Liver (tissue), 9 donors: ENCODE measurements around the gene NDRG2. TPM values are rescaled to one million over a fixed set of nuclear protein-coding genes. Genes with fewer than 3 reads are reported as not detected.

Experiments
- DNase-seq: peaks from one replicate; pipeline ENCODE4 v3.0.0-alpha.2; 2017; ENCODE audit warnings: low spot score
- H3K27ac ChIP-seq, 2 donors: one replicate each; pipeline ENCODE4 v1.7.0; 2013; ENCODE audit warnings: inconsistent platforms in 2 of 2, low read length in 2 of 2, control low read depth in 1 of 2, low read depth in 1 of 2, mild to moderate bottlenecking in 1 of 2
- H3K27me3 ChIP-seq, 4 donors: one replicate each; pipeline versions ENCODE4 v1.6.1 to v1.7.0; 2013; ENCODE audit warnings: low read length in 3 of 4, inconsistent platforms in 1 of 4, mild to moderate bottlenecking in 1 of 4, moderate library complexity in 1 of 4; ENCODE audit not compliant: control insufficient read depth in 4 of 4, insufficient read depth in 4 of 4
- H3K36me3 ChIP-seq, 4 donors: one replicate each; pipeline versions ENCODE4 v1.6.1 to v1.7.0; 2013; ENCODE audit warnings: low read length in 3 of 4, mild to moderate bottlenecking in 3 of 4, low read depth in 1 of 4, moderate library complexity in 1 of 4; ENCODE audit not compliant: control insufficient read depth in 4 of 4, insufficient read depth in 3 of 4
- H3K4me1 ChIP-seq, 4 donors: one replicate each; pipeline versions ENCODE4 v1.6.1 to v1.7.0; 2013; ENCODE audit warnings: low read length in 3 of 4, mild to moderate bottlenecking in 3 of 4, moderate library complexity in 1 of 4; ENCODE audit not compliant: control insufficient read depth in 4 of 4, insufficient read depth in 4 of 4
- H3K4me3 ChIP-seq, 3 donors: one replicate each; pipeline versions ENCODE4 v1.6.1 to v1.7.0; 2013; ENCODE audit warnings: low read length in 3 of 3, control low read depth in 1 of 3, low read depth in 1 of 3, mild to moderate bottlenecking in 1 of 3
- H3K9ac ChIP-seq, 2 donors: one replicate each; pipeline ENCODE4 v1.7.0; 2013; ENCODE audit warnings: low read length in 2 of 2, mild to moderate bottlenecking in 2 of 2, moderate library complexity in 2 of 2, control low read depth in 1 of 2, low read depth in 1 of 2
- H3K9me3 ChIP-seq, 4 donors: one replicate each; pipeline versions ENCODE4 v1.6.1 to v1.7.0; 2013; ENCODE audit warnings: low read length in 3 of 4; ENCODE audit not compliant: control insufficient read depth in 4 of 4
- EGR1 ChIP-seq, 2 donors: IDR thresholded peaks; 2 replicates each; pipeline ENCODE4 v1.6.1; 2016 to 2018; ENCODE audit warnings: antibody characterized with exemption in 2 of 2, low read depth in 2 of 2
- FOXA2 ChIP-seq: IDR thresholded peaks from 2 replicates; pipeline ENCODE4 v1.6.1; 2016; ENCODE audit warnings: antibody characterized with exemption
- HNF4A ChIP-seq, 2 donors: conservative IDR thresholded peaks; 2 replicates each; pipeline ENCODE4 v1.6.1; 2016; ENCODE audit warnings: antibody characterized with exemption in 2 of 2, mild to moderate bottlenecking in 2 of 2
- HNF4G ChIP-seq: IDR thresholded peaks from 2 replicates; pipeline ENCODE4 v1.6.1; 2016; ENCODE audit warnings: antibody characterized with exemption
- JUND ChIP-seq, 2 donors: IDR thresholded peaks; 2 replicates each; pipeline ENCODE4 v1.6.1; 2016; ENCODE audit warnings: antibody characterized with exemption in 2 of 2
- NR2F2 ChIP-seq: IDR thresholded peaks from 2 replicates; pipeline ENCODE4 v1.6.1; 2016; ENCODE audit warnings: antibody characterized with exemption
- RAD21 ChIP-seq, 2 donors: IDR thresholded peaks; 2 replicates each; pipeline ENCODE4 v1.6.1; 2016; ENCODE audit warnings: antibody characterized with exemption in 2 of 2, mild to moderate bottlenecking in 2 of 2
- RXRA ChIP-seq, 2 donors: IDR thresholded peaks; 2 replicates each; pipeline ENCODE4 v1.6.1; 2017 to 2018; ENCODE audit warnings: antibody characterized with exemption in 2 of 2, mild to moderate bottlenecking in 1 of 2
- SP1 ChIP-seq: IDR thresholded peaks from 2 replicates; pipeline ENCODE4 v1.6.1; 2018; ENCODE audit warnings: antibody characterized with exemption, mild to moderate bottlenecking
- TAF1 ChIP-seq: conservative IDR thresholded peaks from 2 replicates; pipeline ENCODE4 v1.6.1; 2016; ENCODE audit warnings: antibody characterized with exemption, mild to moderate bottlenecking
- YY1 ChIP-seq: IDR thresholded peaks from 2 replicates; pipeline ENCODE4 v1.6.1; 2016; ENCODE audit warnings: antibody characterized with exemption, mild to moderate bottlenecking
- WGBS: extraction: QIAGEN DNeasy Blood & Tissue Kit; methylation state at CpG from one replicate; pipeline ENCODE4 v1.1.7; 2013; 5-methylcytosine and 5-hydroxymethylcytosine counted together
- polyA plus RNA-seq, 2 donors: library from polyadenylated mRNA; stranded (reverse) in 1 of 2; unstranded in 1 of 2; fragments of 200-250 nt in 1 of 2; fragments of >200 nt in 1 of 2; fragmentation: Nextera tagmentation in 1 of 2; extraction: Ambion mirVana in 1 of 2; gene quantifications; one replicate each; pipeline versions ENCODE4 v1.2.1 to v1.2.3, GENCODE V29; 2013 to 2015
- total RNA-seq, 2 donors: library from RNA; depleted of rRNA; stranded (reverse); fragments of >200 nt; gene quantifications; one replicate each; pipeline ENCODE4 v1.2.3, GENCODE V29; 2014
- TF ChIP-seq, protein P1 (sequence below): IDR thresholded peaks from 2 replicates; pipeline ENCODE4 v1.6.1; 2016; ENCODE audit warnings: antibody characterized with exemption
- TF ChIP-seq, protein P2 (sequence below): IDR thresholded peaks from 2 replicates; pipeline ENCODE4 v1.6.1; 2016; ENCODE audit warnings: antibody characterized with exemption, mild to moderate bottlenecking
- TF ChIP-seq, protein P3 (sequence below): IDR thresholded peaks from 2 replicates; pipeline ENCODE4 v1.6.1; 2016; ENCODE audit warnings: antibody characterized with exemption
- TF ChIP-seq, protein P4 (sequence below): IDR thresholded peaks from 2 replicates; pipeline ENCODE4 v1.6.1; 2016; ENCODE audit warnings: antibody characterized with exemption
- donor health status: healthy.
- donor health status: healthy.
- donor health status: healthy.
- donor health status: healthy.
- donor health status: healthy.

NDRG2 gene
- total and polyA plus RNA-seq, 4 donors: 72.9 to 191 (median 132) TPM

DNA sequence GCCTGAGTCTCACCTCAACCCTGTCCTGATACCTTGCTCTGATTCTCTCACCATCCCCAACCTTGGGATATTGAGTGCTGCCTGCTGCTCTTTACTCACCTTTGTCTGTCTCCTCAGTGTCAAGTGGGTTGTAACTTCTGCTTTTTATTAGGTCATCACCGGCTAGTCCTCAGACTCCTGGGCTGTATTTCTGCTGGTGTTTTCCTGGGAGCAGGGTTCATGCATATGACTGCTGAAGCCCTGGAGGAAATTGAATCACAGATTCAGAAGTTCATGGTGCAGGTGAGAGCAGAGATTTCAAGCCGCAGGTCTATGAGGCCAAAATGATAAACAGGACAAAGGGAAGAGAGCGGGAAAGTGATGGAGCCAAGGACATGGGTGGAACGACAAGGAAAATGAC is 25.3 kb downstream of the NDRG2 start:
- peaks cover 12 to 32% (median 25%) of the 10 kb centered on the region in 4 donors for H3K36me3 ChIP-seq
- 75% methylated on average over 4 of the region's 4 CpGs for WGBS
- TF ChIP-seq, protein P1, sequence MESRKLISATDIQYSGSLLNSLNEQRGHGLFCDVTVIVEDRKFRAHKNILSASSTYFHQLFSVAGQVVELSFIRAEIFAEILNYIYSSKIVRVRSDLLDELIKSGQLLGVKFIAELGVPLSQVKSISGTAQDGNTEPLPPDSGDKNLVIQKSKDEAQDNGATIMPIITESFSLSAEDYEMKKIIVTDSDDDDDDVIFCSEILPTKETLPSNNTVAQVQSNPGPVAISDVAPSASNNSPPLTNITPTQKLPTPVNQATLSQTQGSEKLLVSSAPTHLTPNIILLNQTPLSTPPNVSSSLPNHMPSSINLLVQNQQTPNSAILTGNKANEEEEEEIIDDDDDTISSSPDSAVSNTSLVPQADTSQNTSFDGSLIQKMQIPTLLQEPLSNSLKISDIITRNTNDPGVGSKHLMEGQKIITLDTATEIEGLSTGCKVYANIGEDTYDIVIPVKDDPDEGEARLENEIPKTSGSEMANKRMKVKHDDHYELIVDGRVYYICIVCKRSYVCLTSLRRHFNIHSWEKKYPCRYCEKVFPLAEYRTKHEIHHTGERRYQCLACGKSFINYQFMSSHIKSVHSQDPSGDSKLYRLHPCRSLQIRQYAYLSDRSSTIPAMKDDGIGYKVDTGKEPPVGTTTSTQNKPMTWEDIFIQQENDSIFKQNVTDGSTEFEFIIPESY: no peak
- TF ChIP-seq HNF4A (conservative IDR thresholded peaks at IDR 0.05) (no peak), SP1 (no peak), FOXA2 (no peak), TAF1 (no peak), RAD21 (IDR thresholded peaks at IDR 0.05) (no peak), EGR1 (IDR thresholded peaks at IDR 0.05; ENCODE audit: low read depth in 2 of 2) (no peak), NR2F2 (no peak), RXRA (IDR thresholded peaks at IDR 0.05) (no peak)
- TF ChIP-seq, protein P2, sequence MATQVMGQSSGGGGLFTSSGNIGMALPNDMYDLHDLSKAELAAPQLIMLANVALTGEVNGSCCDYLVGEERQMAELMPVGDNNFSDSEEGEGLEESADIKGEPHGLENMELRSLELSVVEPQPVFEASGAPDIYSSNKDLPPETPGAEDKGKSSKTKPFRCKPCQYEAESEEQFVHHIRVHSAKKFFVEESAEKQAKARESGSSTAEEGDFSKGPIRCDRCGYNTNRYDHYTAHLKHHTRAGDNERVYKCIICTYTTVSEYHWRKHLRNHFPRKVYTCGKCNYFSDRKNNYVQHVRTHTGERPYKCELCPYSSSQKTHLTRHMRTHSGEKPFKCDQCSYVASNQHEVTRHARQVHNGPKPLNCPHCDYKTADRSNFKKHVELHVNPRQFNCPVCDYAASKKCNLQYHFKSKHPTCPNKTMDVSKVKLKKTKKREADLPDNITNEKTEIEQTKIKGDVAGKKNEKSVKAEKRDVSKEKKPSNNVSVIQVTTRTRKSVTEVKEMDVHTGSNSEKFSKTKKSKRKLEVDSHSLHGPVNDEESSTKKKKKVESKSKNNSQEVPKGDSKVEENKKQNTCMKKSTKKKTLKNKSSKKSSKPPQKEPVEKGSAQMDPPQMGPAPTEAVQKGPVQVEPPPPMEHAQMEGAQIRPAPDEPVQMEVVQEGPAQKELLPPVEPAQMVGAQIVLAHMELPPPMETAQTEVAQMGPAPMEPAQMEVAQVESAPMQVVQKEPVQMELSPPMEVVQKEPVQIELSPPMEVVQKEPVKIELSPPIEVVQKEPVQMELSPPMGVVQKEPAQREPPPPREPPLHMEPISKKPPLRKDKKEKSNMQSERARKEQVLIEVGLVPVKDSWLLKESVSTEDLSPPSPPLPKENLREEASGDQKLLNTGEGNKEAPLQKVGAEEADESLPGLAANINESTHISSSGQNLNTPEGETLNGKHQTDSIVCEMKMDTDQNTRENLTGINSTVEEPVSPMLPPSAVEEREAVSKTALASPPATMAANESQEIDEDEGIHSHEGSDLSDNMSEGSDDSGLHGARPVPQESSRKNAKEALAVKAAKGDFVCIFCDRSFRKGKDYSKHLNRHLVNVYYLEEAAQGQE: no peak
- TF ChIP-seq, protein P3, sequence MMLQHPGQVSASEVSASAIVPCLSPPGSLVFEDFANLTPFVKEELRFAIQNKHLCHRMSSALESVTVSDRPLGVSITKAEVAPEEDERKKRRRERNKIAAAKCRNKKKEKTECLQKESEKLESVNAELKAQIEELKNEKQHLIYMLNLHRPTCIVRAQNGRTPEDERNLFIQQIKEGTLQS: no peak
- TF ChIP-seq, protein P4, sequence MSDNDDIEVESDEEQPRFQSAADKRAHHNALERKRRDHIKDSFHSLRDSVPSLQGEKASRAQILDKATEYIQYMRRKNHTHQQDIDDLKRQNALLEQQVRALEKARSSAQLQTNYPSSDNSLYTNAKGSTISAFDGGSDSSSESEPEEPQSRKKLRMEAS: no peak
- no peak overlapping the region for H3K4me3 ChIP-seq
- no peaks in the 10 kb centered on the region for H3K27me3 ChIP-seq
- no peaks in the 10 kb centered on the region for H3K9me3 ChIP-seq
- H3K4me1 ChIP-seq: no peaks in the 10 kb centered on the region
- H3K9ac ChIP-seq: no peak overlapping the region
- H3K27ac ChIP-seq: no peak overlapping the region
- DNase-seq: no peak

DNA sequence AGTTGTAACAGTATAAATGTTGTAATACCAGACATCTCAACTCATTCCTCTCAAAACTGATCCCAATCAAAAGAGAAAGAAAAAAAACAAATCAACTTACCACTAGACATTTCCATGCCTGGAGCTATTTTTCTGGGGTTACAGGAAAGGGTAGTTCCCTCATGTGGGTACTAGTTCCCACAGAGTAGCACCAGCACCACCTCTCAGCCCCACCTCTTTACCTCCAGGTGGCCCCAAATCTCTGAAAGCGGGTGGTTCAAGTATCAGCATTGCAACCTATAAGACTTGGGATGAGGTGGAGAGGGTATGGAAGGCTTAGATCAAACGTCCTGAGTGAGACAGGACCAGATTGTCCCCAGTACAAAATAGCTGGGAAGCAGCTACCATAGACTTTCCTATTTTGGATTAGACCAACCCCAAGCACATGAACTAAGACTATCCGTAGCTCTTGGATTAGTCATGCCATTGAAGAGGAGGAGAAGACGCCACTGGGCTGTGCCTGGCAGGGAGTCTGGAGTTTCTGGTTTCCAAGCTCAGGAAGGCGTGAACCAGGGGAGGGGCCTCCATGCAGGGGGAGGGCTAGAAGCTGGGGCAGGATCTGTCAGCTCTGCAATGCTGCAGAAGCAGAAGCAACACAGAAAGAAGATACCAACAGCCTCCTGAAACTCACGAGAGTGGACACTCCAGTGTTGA is 26.0 kb downstream of the NDRG2 start, which contains the start of gene SLC39A2:
Gene SLC39A2 (plus strand): TSS at position 620 of the 693 bp plus-strand sequence. CDS start 154 bp downstream, outside the sequence.
- DNase-seq: no peak
- no peak within 1 kb of the TSS for H3K27ac ChIP-seq
- WGBS: 67% methylated on average over 6 of the region's 6 CpGs
- TF ChIP-seq HNF4A (conservative IDR thresholded peaks at IDR 0.05) (no peak), TAF1 (no peak), FOXA2 (no peak), YY1 (no peak), SP1 (no peak), RAD21 (IDR thresholded peaks at IDR 0.05) (no peak), RXRA (IDR thresholded peaks at IDR 0.05) (no peak), EGR1 (IDR thresholded peaks at IDR 0.05; ENCODE audit: low read depth in 2 of 2) (no peak), NR2F2 (no peak), HNF4G (no peak), JUND (IDR thresholded peaks at IDR 0.05) (no peak)
- TF ChIP-seq, protein P4: no peak
- TF ChIP-seq, protein P3: no peak
- TF ChIP-seq, protein P1: no peak
- TF ChIP-seq, protein P2: no peak

More for the DNA sequence above, 26.0 kb downstream of the NDRG2 start, which contains the start of gene SLC39A2:
- no peaks in the 10 kb centered on the region for H3K9me3 ChIP-seq
- H3K9ac ChIP-seq: no peak within 1 kb of the TSS
- no peaks in the 10 kb centered on the region for H3K27me3 ChIP-seq
- no peak within 1 kb of the TSS for H3K4me3 ChIP-seq
- no peaks in the 10 kb centered on the region for H3K4me1 ChIP-seq
- H3K36me3 ChIP-seq: peaks cover 14 to 39% (median 33%) of the 10 kb centered on the region in 4 donors
